GM19372 (cell line): Measurements from ENCODE around the gene NANOS1.

ENCODE experiments used
- ATAC-seq: cut with Tn5 transposase; IDR thresholded peaks from one replicate; pipeline ENCODE4 v1.9.1; 2021; ENCODE audit warnings: mild to moderate bottlenecking, low read depth, moderate library complexity; ENCODE audit not compliant: unreplicated experiment

The NANOS1 gene

DNA sequence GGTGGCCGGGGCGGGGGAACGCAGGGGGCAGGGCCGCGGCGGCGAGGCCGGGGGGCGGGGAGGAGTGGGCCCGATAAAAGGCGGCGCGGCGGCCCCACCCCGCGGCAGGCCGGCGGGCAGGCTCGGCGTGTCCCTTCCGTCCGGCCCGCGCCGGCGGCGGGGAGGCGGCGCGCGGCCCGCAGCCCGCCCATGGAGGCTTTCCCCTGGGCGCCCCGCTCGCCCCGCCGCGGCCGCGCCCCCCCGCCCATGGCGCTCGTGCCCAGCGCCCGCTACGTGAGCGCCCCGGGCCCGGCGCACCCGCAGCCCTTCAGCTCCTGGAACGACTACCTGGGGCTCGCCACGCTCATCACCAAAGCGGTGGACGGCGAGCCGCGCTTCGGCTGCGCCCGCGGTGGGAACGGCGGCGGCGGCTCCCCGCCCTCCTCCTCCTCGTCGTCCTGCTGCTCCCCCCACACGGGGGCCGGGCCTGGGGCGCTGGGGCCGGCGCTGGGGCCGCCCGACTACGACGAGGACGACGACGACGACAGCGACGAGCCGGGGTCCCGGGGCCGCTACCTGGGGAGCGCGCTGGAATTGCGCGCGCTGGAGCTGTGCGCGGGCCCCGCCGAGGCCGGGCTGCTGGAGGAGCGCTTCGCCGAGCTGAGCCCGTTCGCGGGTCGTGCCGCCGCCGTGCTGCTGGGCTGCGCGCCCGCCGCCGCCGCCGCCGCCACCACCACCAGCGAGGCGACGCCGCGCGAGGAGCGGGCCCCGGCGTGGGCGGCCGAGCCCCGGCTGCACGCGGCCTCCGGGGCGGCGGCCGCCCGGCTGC lies at the start of gene NANOS1:
NANOS1 (plus strand) TSS at position 102 of the 808 bp plus-strand sequence; CDS start at position 190, 88 bp downstream.
- ATAC-seq: peak; percentile 23

- ATAC-seq: no peak
Measured at GRCh38 chr10:118980135-118980865, 49.2 kb upstream of the NANOS1 start.

DNA sequence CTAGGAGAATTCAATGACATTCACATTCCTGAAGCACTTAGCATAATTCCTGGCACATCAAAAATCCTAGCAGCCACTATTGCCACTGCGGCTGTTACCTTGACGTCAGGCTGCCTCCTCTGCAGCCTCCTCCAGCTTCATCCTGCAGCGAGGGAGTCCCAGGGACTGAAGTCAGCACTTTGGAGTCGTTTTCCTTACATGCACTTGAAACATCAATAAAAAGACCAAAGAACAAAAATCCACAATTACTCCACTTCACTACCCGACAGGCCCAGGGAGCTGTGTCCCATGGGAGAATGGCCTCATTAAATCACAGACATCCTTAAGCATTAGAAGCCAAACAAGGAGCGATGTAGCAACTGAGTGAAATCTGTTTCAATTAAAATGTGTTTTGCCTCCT lies 48.6 kb upstream of the NANOS1 start:
- no peak for ATAC-seq

DNA sequence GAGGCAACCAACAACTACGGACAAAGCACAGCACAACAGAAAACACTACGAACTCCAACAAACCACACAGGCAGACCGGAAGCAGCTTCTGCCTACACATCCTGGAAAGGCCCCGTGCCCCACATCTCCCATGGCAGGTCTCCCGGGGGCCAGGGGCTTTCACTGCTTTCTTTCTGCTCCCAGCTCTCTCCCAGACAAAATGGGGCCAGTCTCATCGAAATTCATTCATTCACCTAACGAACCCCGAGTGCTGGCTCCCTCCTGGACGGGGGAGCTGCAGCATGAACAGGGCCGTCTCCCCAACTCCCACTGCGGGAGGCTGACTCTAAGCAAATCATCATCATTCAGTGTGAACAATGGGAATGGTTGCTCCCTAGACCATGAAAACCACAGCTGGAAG lies 47.6 kb upstream of the NANOS1 start:
- ATAC-seq: no peak

- no peak for ATAC-seq
Measured at GRCh38 chr10:118982366-118982765, 47.1 kb upstream of the NANOS1 start.

- no peak for ATAC-seq
Measured at GRCh38 chr10:118983263-118983662, 46.3 kb upstream of the NANOS1 start.

GRCh38 chr10:118985576-118985975 lies 43.9 kb upstream of the NANOS1 start:
- no peak for ATAC-seq

DNA sequence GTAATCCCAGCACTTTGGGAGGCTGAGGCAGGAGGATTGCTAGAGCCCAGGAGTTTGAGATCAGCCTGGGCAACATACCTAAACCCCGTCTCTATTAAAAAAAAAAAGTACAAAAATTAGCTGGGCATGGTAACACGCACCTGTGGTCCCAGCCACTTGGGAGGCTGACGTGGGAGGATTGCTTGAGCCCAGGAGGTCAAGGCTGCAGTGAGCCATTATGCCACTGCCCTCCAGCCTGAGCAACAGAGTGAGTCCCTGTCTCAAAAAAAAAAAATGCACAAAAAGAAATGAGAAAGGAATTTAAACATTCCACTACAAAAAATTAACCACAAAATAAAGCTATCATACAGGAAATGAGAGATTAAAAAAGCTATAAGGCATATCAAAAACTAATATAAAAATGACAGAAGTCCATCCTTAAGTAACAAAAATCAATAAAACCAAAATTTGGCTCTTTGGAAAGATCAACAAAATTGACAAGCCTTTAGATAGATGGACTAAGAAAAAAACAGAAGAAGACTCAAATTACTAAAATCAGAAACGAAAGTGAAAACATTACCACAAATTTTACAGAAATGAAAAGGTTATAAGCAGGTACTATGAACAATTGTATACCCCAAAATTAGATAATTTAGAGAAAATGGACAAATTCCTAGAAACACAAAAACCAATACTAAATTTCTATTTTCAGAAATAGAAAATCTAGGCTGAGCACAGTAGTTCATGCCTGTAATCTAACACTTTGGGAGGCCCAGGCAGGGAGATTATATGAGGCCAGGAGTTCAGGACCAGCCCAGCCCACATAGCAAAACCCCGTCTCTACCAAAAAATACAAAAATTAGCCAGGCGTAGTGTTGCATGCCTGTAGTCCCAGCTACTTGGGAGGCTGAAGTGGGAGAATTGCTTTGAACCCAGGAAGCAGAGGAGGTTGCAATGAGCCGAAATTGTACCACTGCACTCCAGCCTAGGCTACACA lies 42.4 kb upstream of the NANOS1 start:
- ATAC-seq: no peak

- no peak for ATAC-seq
Measured at GRCh38 chr10:118990326-118990725, 39.2 kb upstream of the NANOS1 start.

- ATAC-seq: no peak
Measured at GRCh38 chr10:118992496-118992895, 37.0 kb upstream of the NANOS1 start.

GRCh38 chr10:118993214-118993613 lies 36.3 kb upstream of the NANOS1 start:
- ATAC-seq: no peak

- ATAC-seq: no peak
Measured at GRCh38 chr10:118994321-118994720, 35.2 kb upstream of the NANOS1 start.

- ATAC-seq: no peak
Measured at GRCh38 chr10:118995739-118996138, 33.8 kb upstream of the NANOS1 start.

- ATAC-seq: no peak
Measured at GRCh38 chr10:118997379-118997778, 32.1 kb upstream of the NANOS1 start.

DNA sequence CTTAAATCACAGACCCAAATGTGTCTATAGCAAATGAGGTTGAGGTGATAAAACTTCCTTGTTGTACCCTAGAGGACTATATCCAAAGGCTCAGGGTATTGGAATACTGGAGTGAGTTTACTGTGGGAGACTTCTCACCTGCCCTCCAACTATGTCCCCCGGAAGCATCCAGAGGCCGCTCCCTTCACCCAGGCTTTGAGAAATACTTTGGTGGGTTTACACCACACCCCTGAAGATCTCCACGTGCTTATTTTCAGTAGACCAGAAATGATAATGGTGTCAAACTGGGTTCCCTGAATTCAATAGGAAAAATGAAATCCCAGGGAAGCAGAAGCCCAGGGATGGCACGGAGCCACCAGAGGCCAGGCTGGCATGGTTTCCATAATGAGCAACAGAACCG lies 31.3 kb upstream of the NANOS1 start:
- ATAC-seq: no peak

- ATAC-seq: no peak
Measured at GRCh38 chr10:119001717-119002500, 27.6 kb upstream of the NANOS1 start.

GRCh38 chr10:119003572-119004289 lies 25.8 kb upstream of the NANOS1 start:
- no peak for ATAC-seq

DNA sequence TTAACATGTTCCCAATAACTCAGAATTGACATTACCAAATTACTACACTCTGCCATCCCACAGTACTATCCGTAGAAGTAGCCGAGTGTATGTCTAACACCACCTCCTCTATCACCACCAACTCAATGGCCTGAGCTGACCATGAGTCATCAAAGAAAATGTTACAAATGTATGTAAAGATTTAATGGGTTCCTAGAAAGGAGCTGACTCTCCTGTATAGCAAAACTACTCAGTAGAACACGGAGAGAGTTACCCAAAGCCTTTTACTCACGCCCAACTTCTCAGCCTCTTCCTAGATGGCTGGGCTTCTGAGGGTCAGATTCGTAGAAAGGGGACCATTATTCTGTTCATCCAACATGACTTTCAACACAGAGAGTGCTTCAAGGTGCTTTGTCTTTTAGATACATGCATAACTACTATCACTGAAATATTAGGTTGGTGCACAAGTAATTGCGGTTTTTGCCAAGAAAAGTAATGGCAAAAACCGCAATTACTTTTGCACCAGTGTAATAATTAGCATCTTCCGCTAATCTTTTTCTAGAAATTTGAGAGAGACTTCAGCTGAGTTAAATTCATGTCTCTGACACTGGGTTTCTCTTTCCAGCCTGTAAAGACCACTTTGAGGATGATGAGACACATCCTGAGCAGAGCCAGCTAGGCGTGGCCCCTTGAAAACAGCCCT lies 24.0 kb upstream of the NANOS1 start:
- ATAC-seq: no peak
